Stimulated activated CD8-positive, alpha-beta memory T cell treated with anti-CD3 and anti-CD28 coated beads, Interleukin-12 subunit alpha, Interleukin-12 subunit beta, amount 100 ng/mL, for 1 hour (primary cell): ENCODE results near the gene EMB.
"Not testable (repeated sequence)": the region's sequence is repeated elsewhere in the genome, so short reads cannot be mapped to it uniquely, and the experiment has no call there.

Experiments
- DNase-seq: peaks from one replicate; pipeline ENCODE4 v3.0.0-alpha.2; 2020; ENCODE audit warnings: low read depth

Gene EMB

GRCh38 chr5:50421184-50421950, 19.7 kb downstream of the EMB start:
- not testable (repeated sequence) for DNase-seq

- DNase-seq: no peak
Observed at GRCh38 chr5:50420343-50420935, 20.6 kb downstream of the EMB start.

DNA sequence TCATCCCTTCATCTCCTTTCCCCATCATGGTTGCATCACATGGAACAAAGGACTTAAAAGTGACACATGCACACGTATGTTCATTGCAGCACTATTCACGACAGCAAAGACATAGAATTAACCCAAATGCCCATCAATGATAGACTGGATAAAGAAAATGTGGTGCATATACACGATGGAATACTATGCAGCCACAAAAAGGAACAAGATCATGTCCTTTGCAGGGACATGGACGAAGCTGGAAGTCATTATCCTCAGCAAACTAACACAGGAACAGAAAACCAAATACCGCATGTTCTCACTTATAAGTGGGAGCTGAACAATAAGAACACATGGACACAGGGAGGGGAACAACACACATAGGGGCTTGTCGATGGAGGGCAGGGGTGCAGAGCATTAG, 21.4 kb downstream of the EMB start:
- DNase-seq: not testable (repeated sequence)

DNA sequence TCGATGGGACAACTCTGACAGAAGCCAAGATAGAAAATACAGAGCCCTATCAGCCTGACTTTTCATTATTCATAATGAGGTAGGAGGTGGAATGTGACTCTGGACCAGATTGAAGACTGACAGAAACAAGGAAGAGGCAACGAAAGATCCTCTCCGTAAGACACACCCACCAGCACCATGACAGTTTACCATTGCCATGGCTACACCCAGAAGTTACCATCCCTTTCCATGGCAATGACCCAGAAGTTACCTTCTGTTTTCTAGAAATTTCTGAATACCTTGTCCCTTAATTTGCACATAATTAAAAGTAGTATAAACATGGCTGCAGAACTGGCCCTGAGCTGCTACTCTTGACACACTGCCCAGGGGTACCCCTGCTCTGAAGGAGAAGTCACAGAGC, 24.5 kb downstream of the EMB start:
- DNase-seq: not testable (repeated sequence)

DNA sequence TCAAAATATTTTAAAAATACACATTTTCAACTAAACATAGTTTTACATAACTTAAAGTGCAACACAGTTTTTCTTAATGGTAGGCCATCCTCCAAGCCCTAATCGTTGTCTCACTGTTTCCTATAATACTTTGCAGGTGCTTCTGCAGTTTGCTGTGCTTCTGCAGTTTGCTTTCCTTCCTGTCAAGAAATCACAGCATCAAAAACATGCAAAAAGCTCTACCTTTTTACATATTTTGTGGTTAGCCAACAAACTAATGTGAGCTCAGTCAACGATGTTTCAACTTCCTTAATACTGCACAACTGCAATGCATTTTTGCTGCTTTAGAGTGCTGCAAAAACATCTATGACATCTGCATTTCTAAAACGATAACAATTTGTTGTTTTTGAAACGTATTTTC, 25.2 kb downstream of the EMB start:
- DNase-seq: no peak

DNA sequence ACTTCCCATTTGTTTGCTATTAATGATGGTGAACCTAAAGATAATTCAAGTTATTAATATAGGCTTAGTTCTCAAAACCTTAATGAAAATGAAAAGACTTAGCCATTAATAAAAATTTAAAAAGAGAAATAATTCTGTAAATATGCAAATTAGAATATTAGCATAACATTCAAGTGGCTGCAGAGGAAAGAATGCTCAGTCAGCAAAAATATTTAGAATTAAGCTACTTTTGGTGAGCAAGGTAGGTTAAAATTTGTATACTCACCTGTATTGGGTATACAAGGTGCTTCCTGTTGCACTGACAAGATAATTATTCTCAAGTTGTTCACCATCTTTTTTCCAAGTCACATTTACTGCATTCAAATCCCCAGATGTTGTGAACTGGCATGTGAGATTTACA, 30.2 kb downstream of the EMB start:
- DNase-seq: not testable (repeated sequence)

GRCh38 chr5:50406877-50407276, 34.2 kb downstream of the EMB start:
- no peak for DNase-seq

GRCh38 chr5:50401336-50401735, 39.8 kb downstream of the EMB start:
- DNase-seq: no peak

DNA sequence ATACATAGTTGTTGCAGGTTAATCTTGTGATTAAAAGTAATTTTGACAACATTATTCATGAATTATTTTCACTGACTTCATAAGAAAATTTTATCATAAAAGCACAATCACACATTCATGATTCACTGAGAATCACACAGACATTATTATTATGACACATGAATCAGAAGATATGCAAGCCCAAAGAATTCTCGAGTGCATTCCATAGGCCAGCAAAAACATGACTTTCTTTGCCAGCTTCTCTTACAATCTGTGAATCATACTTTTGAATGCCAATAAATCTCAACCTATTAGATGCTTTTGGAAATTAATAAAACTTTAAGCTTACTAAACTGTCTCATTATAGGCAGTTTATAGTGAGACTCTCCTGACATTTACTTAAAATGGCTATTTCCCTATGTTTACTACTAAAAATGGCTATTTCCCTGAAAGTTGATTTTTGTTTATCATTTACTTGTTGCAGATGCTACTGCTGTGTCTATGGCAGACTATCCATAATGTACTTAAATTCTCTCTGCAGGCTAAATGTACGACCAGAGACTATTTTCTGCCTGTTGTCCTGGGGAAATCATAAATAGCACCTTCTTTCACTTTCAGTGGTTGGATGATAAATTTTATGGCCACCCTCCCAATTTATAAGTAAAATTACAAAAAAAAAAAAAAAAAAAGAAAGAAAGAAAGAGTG, 47.0 kb downstream of the EMB start:
- DNase-seq: not testable (repeated sequence)

DNA sequence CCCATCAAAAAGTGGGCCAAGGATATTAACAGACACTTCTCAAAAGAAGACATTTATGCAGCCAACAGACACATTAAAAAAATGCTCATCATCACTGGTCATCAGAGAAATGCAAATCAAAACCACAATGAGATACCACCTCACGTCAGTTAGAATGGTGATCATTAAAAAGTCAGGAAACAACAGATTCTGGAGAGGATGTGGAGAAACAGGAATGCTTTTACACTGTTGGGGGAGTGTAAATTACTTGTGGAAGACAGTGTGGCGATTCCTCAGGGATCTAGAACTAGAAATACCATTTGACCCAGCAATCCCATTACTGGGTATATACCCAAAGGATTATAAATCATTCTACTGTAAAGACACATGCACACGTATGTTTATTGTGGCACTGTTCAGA, 48.8 kb downstream of the EMB start:
- DNase-seq: not testable (repeated sequence)

GRCh38 chr5:50384381-50384780, 56.7 kb downstream of the EMB start:
- DNase-seq: not testable (repeated sequence)

DNA sequence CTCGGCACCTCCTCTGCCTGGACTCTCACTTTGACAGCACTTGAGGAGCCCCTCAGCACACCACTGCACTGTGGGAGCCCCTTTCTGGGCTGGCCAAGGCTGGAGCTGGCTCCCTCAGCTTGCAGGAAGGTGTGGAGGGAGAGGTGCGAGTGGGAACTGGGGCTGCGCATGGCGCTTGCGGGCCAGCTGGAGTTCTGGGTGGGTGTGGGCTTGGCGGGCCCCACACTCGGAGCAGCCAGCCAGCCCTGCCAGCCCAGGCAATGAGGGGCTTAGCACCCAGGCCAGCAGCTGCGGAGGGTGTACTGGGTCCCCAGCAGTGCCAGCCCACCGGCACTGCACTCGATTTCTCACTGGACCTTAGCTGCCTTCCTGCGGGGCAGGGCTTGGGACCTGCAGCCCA, 64.4 kb downstream of the EMB start:
- DNase-seq: not testable (repeated sequence)

DNA sequence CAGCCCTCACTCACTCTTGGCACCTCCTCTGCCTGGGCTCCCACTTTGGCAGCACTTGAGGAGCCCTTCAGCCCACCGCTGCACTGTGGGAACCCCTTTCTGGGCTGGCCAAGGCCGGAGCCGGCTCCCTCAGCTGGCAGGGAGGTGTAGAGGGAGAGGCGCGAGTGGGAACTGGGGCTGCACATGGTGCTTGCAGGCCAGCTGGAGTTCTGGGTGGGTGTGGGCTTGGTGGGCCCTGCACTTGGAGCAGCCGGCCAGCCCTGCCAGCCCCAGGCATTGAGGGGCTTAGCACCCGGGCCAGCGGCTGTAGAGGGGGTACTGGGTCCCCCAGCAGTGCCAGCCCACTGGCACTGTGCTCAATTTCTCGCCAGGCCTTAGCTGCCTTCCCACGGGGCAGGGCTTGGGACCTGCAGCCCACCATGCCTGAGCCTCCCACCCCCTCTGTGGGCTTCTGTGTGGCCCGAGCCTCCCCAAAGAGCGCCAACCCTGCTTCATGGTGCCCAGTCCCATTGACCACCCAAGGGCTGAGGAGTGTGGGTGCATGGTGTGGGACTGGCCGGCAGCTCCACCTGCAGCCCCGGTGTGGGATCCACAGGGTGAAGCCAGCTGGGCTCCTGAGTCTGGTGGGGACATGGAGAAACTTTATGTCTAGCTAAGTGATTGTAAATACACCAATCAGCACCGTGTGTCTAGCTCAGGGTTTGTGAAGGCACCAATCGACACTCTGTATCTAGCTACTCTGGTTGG, 71.6 kb downstream of the EMB start:
- not testable (repeated sequence) for DNase-seq

DNA sequence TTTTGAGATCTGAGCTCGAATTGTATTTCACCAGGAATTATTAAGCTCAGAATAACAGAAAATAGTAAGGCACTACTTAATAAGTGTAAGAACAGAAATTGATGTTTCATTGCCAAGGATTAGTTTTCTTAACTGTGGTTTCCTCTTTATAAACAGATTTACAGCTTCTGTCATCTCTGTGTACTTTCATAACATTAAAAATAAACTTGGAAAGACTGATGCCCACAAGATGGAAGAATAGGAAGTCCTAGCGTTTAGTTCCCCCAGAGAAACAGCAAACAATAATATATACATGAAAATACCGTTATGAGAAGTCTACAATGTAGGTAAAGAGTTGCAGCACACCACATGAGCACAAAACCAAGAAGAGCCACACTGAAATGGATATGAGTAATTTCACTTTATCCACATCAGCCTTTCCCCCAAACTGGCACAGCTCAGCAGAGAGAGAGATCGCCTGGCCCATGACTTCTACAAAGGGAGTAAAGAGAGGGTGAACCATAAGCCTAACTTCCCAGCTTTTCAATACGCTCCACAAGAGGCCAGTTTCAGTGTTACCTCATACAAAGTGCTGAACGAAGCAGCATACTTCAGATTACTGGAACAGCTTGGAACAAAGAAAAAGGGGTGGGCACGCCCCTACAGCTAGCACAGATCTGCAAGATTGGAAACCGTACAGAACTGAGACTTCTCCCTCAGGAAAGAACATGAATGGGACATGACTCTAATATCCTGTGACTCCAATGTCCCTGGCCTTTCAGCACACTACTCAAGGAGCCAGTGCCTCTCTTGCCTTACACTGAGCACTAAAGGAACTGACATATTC, 75.4 kb downstream of the EMB start:
- no peak for DNase-seq

- not testable (repeated sequence) for DNase-seq
Observed at GRCh38 chr5:50364535-50365309, 76.4 kb downstream of the EMB start.

DNA sequence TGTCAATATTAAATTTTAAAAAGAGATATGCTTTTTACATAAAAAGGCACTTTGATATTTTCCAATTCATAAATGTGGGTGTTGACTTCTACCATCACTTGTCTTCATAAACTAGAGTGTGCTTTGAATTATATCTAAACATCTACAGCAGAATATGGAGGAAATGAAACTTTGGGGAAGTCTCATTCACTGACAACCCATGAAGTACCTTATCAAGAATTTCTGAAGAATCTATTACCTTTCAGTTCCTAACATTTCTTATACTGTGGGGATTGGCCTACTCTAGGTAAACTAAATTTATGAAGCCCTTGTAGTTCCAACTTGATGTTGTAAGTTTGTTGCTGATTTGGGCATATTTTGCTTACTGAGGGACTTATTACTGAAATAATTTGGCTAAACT, 81.9 kb downstream of the EMB start:
- DNase-seq: no peak

DNA sequence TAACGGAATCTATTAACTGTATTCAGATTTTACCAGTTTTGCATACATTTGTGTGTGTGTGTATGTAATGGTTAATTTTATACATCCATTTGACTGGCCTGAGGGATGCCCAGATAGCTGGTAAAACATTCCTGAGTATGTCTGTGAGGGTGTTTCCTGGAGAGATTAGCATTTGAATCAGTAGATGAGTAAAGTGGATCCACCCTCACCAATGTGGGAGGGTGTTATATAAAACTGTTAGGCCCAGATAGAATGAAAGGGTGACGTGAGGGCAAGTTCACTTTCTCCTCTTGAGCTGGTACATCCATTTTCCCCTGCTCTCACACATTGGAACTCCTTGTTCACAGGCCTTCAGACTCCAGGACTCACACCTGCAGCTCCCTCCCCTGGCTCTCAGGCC, 88.7 kb downstream of the EMB start:
- DNase-seq: no peak
